A549 treated with GW870086 at 1 μM for 4 hours (cell line): ENCODE data around the gene DTHD1. TPM values are rescaled to one million over a fixed set of nuclear protein-coding genes. Genes with fewer than 3 reads are reported as not detected.

Source experiments
- total RNA-seq: library from RNA; stranded (reverse); fragments of 200-300 nt; extraction: Qiagen RNA extraction; gene quantifications from 5 replicates; pipeline ENCODE4 v1.2.3, GENCODE V29; 2022; ENCODE audit warnings: low read depth

The DTHD1 gene
- total RNA-seq: not detected in 5 replicates

DNA sequence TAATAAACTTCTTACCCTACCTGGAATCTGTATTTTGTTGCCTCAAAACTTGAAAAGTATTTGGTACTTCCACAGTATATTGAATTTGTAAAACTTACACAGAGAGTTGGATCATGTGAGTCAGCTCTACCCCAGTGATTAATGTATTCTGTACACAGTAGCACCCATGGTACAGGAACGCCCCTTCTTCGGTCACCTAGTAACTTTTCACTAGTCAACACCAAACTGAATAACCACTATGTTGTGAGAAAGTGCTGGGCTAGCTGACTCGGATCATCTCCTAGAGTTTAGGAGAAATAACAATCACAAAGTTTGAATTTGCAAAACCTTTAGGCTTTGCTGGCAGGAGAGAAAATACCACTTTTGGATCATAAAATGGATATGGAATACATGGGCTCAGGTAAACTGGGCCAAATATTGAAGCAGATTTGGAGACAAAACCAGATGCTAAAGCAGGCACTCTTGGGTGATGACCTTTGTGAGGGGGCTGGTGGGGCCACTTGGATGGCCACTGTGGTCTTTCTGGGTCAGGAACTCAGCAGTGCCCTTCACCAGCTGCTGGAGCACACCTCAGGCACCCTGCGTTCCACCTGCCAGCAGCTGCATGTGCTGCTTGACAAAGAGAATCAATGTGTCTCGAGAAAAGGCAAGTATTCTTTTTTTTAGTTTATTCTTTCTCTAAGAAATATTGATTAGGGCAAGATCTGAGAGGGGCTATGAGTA, at the start of gene DTHD1:
Gene DTHD1, plus strand, starts transcription at position 233 of the 723 bp plus-strand sequence. Its CDS starts 143 bp downstream, at position 376.

DNA sequence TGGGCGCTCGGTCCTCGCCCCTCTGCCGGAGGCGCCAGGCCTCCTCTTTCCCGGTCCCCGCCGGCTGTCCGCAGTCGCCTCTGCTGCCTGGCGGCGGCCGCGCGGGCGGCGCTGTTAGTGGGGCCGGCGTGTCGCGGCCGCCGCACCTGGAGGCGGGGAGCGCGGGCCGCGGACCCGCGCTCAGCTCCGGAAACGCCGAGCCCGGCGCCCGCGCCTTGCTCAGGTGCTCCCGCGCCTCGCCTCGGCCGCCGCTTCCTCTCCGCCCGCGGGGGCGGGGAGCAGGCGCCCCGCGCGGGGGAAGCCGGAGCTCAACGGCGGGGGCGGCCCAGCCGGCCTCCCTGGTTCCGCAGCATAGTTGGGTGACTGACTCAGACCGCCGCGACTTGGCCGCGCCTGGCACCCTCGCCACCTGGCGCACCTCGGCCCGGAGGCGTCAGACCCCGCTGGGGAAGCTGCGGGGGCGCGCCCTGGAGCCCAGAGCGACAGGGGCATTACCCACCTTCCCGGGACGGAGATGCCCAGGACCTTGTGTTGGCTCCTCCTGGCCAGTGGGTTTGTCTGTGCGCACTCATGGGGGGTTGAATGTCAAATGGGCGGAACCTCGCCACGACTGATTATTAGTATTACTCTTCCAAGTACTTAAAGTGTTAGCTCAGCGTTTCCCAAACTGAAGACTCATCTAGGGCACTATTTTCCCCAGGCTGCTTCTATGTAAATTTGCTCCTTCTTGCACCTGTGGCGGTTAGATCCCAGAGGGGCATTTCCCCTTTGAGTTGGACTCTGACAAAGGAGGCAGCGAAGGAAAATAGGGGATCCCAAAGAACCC, 36.9 kb upstream of the DTHD1 start, which contains the start of gene ARAP2:
Gene ARAP2, minus strand, starts transcription at position 258 of the 826 bp plus-strand sequence. CDS start 15,028 bp downstream, outside the sequence.

Other genes starting within 250 kb of the DTHD1 start
- 0.19 to 0.41 TPM (median 0.35 TPM) in 5 replicates for gene ARAP2, start 37.1 kb upstream of the DTHD1 start, total RNA-seq